ENCODE measurements around the gene MSX2.

MSX2 gene

GRCh38 chr5:174750711-174751110 is 26.3 kb downstream of the MSX2 start:
- Histone ChIP-seq H3K27ac (ENCODE audit: low read depth, low read length, poor library complexity, severe bottlenecking) (no peak overlapping the region), H3K27me3 (ENCODE audit: insufficient read depth, low read length) (no peaks in the 10 kb centered on the region), H3K4me3 (ENCODE audit: low read depth, low read length, poor library complexity, severe bottlenecking) (no peak overlapping the region), H3F3A (ENCODE audit: insufficient read depth, low read length) (no peaks in the 10 kb centered on the region), H4K20me1 (ENCODE audit: insufficient read depth, low read length) (no peaks in the 10 kb centered on the region), H3K9ac (ENCODE audit: low read length) (no peak overlapping the region), H3K4me1 (ENCODE audit: insufficient read depth, low read length, severe bottlenecking) (no peaks in the 10 kb centered on the region), H3K4me2 (ENCODE audit: low read length) (no peak overlapping the region), H3K36me3 (ENCODE audit: insufficient read depth, low read length) (no peaks in the 10 kb centered on the region), H3K9me2 (ENCODE audit: low read depth, low read length) (no peaks in the 10 kb centered on the region), H2AFZ (ENCODE audit: low read length) (no peak overlapping the region), H3K9me3 (ENCODE audit: low read length) (no peaks in the 10 kb centered on the region), H3K79me2 (ENCODE audit: insufficient read depth, low read length) (no peaks in the 10 kb centered on the region)
- TF ChIP-seq EZH2 (IDR thresholded peaks at IDR 0.05; ENCODE audit: borderline replicate concordance, low read length) (no peak), CTCF (IDR thresholded peaks at IDR 0.05; ENCODE audit: low read length) (no peak)

GRCh38 chr5:174751154-174752000 is 27.0 kb downstream of the MSX2 start:
- Histone ChIP-seq H3K4me3 (ENCODE audit: low read depth, low read length, poor library complexity, severe bottlenecking) (no peak overlapping the region), H3K9ac (ENCODE audit: low read length) (no peak overlapping the region), H2AFZ (ENCODE audit: low read length) (no peak overlapping the region)

GRCh38 chr5:174752121-174752520 is 27.7 kb downstream of the MSX2 start:
- Histone ChIP-seq H3K27ac (ENCODE audit: low read depth, low read length, poor library complexity, severe bottlenecking) (no peak overlapping the region), H3K27me3 (ENCODE audit: insufficient read depth, low read length) (no peaks in the 10 kb centered on the region), H2AFZ (ENCODE audit: low read length) (no peak overlapping the region), H3K4me2 (ENCODE audit: low read length) (no peak overlapping the region), H3K4me1 (ENCODE audit: insufficient read depth, low read length, severe bottlenecking) (no peaks in the 10 kb centered on the region), H3K36me3 (ENCODE audit: insufficient read depth, low read length) (no peaks in the 10 kb centered on the region), H3K9me3 (ENCODE audit: low read length) (no peaks in the 10 kb centered on the region), H3K9me2 (ENCODE audit: low read depth, low read length) (no peaks in the 10 kb centered on the region), H3K4me3 (ENCODE audit: low read depth, low read length, poor library complexity, severe bottlenecking) (no peak overlapping the region), H3K9ac (ENCODE audit: low read length) (no peak overlapping the region), H3F3A (ENCODE audit: insufficient read depth, low read length) (no peaks in the 10 kb centered on the region), H3K79me2 (ENCODE audit: insufficient read depth, low read length) (no peaks in the 10 kb centered on the region), H4K20me1 (ENCODE audit: insufficient read depth, low read length) (no peaks in the 10 kb centered on the region)
- no peak for TF ChIP-seq EZH2 (IDR thresholded peaks at IDR 0.05; ENCODE audit: borderline replicate concordance, low read length)
- no peak for TF ChIP-seq CTCF (IDR thresholded peaks at IDR 0.05; ENCODE audit: low read length)

More at GRCh38 chr5:174751154-174752000, 27.0 kb downstream of the MSX2 start:
- TF ChIP-seq CTCF (IDR thresholded peaks at IDR 0.05; ENCODE audit: low read length) (no peak), EZH2 (IDR thresholded peaks at IDR 0.05; ENCODE audit: borderline replicate concordance, low read length) (no peak)
- no peak overlapping the region for H3K27ac ChIP-seq (ENCODE audit: low read depth, low read length, poor library complexity, severe bottlenecking)
- H3K36me3 ChIP-seq (ENCODE audit: insufficient read depth, low read length) = no peaks in the 10 kb centered on the region
- no peaks in the 10 kb centered on the region for H3F3A ChIP-seq (ENCODE audit: insufficient read depth, low read length)
- H3K79me2 ChIP-seq (ENCODE audit: insufficient read depth, low read length) = no peaks in the 10 kb centered on the region
- no peaks in the 10 kb centered on the region for H4K20me1 ChIP-seq (ENCODE audit: insufficient read depth, low read length)
- no peaks in the 10 kb centered on the region for H3K9me3 ChIP-seq (ENCODE audit: low read length)
- H3K4me1 ChIP-seq (ENCODE audit: insufficient read depth, low read length, severe bottlenecking) = no peaks in the 10 kb centered on the region
- no peaks in the 10 kb centered on the region for H3K9me2 ChIP-seq (ENCODE audit: low read depth, low read length)
- H3K27me3 ChIP-seq (ENCODE audit: insufficient read depth, low read length) = no peaks in the 10 kb centered on the region
- H3K4me2 ChIP-seq (ENCODE audit: low read length) = no peak overlapping the region

All from OCI-LY1 (cell line).